Smooth muscle cell of the umbilical artery (primary cell): Measurements from ENCODE around the gene CAPN1. TPM values are rescaled to one million over a fixed set of nuclear protein-coding genes. Genes with fewer than 3 reads are reported as not detected.

Source experiments
- total RNA-seq: library from RNA; depleted of rRNA; stranded (reverse); fragments of >200 nt; gene quantifications from 2 replicates; pipeline ENCODE4 v1.2.3, GENCODE V29; 2014

Gene CAPN1
- total RNA-seq = 52.6 and 180 TPM in 2 replicates

DNA sequence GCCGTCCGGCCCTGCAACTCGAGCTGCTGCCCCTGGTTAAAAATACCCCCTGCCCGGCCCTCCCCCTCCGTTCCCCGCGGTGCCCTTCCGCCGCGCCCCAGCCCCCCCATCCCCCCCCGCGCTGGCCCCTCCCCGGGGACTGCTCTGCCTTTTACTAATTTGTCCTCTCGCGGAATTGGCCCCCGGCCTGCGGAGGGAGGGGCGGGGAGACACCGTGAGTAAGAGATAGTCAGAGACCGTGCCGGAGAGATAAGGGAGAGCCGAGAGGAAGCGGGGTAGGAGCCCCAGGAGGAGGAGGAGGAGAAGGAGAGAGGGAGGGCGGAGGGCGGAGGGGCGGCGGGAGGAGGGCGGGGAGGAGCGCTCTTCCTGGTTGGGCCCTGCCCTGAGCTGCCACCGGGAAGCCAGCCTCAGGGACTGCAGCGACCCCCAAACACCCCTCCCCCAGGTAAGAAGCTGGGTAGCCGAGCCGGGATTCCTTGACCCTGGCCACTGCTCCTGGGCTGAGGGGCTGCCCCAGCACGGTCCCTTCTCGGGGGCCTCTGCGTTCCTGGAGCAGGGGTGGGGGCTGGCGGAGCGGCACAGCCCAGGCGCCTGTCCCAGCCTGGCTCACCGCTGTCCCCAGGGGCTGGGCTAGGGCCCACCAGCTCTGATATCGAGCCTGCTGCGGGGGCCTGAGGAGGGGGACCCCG is at the start of gene CAPN1:
Gene CAPN1, plus strand, starts transcription at position 360 of the 689 bp plus-strand sequence. CDS start 774 bp downstream, outside the sequence.

DNA sequence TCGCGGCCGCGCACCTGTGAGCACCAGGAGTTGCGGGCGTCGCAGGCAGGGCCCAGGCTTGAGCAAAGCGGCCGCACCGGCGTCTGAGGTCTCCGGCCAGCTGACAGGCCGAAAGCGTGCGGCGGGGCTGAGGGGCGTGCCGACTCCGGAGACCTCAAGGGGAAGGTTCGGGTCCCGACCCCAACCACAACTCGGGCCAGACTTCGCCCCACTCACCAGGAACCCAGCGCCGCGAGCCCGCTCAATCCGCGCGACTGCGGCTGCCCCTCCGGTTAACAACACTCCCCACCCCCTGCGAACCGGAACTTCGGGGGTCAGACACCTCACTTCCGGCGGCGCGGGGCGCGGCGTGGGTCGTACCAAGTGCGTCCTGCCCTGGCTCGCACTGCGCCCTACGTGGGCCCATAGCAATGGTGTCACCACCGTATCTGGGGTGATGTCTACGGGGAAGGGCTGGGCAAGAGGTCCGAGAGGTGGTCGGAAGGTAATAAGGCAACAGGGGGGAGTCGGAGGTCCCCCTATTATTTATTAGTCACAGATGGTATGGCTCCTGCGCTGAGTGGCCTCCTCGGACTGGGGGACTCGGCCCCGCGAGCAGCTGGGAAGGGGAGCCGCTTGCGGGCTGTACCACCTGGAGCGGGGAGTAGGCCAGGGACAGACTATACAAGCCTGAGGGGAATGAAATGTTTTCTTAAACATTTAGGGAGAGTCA is 47.3 kb upstream of the CAPN1 start, which contains the start of gene SYVN1:
Gene SYVN1, minus strand, starts transcription at position 280 of the 712 bp plus-strand sequence. CDS start 918 bp downstream, outside the sequence.

DNA sequence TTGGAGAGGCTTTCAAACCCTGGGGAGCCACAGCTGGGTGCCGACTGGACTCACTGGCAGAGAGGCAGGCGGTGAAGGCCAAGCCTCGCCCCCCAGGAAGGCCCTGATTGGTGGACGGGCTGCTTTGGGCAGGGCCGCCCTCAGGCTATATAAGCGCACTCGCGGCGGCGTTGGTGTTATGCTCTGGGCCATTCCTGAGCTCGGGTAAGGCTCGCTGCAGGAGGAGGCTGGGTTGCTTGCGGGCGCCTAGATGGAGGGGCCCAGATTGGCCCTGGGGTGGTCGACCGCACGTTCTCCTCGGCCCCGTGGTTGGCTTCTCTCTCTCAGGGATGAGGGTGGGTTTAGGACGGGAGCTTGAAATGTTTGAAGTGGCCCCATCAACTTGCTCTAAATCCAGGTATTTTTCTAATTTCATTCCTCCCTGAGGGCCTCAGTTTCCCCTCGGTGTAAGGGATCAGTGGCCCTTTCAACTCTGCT is 11.6 kb upstream of the CAPN1 start, which contains the start of gene SPDYC:
Gene SPDYC, plus strand, starts transcription at position 176 of the 477 bp plus-strand sequence. CDS start 1,125 bp downstream, outside the sequence.

Other genes starting within 250 kb of the CAPN1 start
- not detected in 2 replicates for gene GPHA2, start 246.0 kb upstream of the CAPN1 start, total RNA-seq
- under 0.01 TPM in 1 of 2 replicates, not detected in the other for gene MAJIN, start 209.8 kb upstream of the CAPN1 start, total RNA-seq
- gene BATF2, start 185.0 kb upstream of the CAPN1 start, total RNA-seq = under 0.01 and 0.51 TPM in 2 replicates
- gene ARL2, start 167.8 kb upstream of the CAPN1 start, total RNA-seq = 73.7 and 76.6 TPM in 2 replicates
- 3.0 and 10.7 TPM in 2 replicates for gene SNX15, start 154.5 kb upstream of the CAPN1 start, total RNA-seq
- gene SAC3D1, start 140.7 kb upstream of the CAPN1 start, total RNA-seq = 6.9 and 7.1 TPM in 2 replicates
- 17.3 and 19.9 TPM in 2 replicates for gene NAALADL1, start 123.4 kb upstream of the CAPN1 start, total RNA-seq
- 1.8 and 6.0 TPM in 2 replicates for gene CDCA5, start 97.9 kb upstream of the CAPN1 start, total RNA-seq
- 23.5 and 33.7 TPM in 2 replicates for gene ZFPL1, start 97.7 kb upstream of the CAPN1 start, total RNA-seq
- 108 and 163 TPM in 2 replicates for gene VPS51, start 85.7 kb upstream of the CAPN1 start, total RNA-seq
- gene TM7SF2, start 70.1 kb upstream of the CAPN1 start, total RNA-seq = 12.2 and 17.0 TPM in 2 replicates
- gene ZNHIT2, start 64.2 kb upstream of the CAPN1 start, total RNA-seq = 6.5 and 7.3 TPM in 2 replicates
- gene FAU, start 59.8 kb upstream of the CAPN1 start, total RNA-seq = 104 and 213 TPM in 2 replicates
- gene MRPL49, start 59.6 kb upstream of the CAPN1 start, total RNA-seq = 44.0 and 47.2 TPM in 2 replicates
- gene SYVN1, start 47.4 kb upstream of the CAPN1 start, total RNA-seq = 25.2 and 38.0 TPM in 2 replicates
- not detected in 2 replicates for gene SPDYC, start 11.7 kb upstream of the CAPN1 start, total RNA-seq
- gene POLA2, start 80.0 kb downstream of the CAPN1 start, total RNA-seq = 1.5 and 7.9 TPM in 2 replicates
- gene CDC42EP2, start 132.9 kb downstream of the CAPN1 start, total RNA-seq = 20.8 and 23.7 TPM in 2 replicates
- gene DPF2, start 151.9 kb downstream of the CAPN1 start, total RNA-seq = 38.3 and 53.9 TPM in 2 replicates
- gene TIGD3, start 172.8 kb downstream of the CAPN1 start, total RNA-seq = 0.05 and 0.30 TPM in 2 replicates
- 1.2 and 1.5 TPM in 2 replicates for gene SLC25A45, start 200.7 kb downstream of the CAPN1 start, total RNA-seq
- gene FRMD8, start 204.7 kb downstream of the CAPN1 start, total RNA-seq = 38.9 and 46.0 TPM in 2 replicates
- 241 and 258 TPM in 2 replicates for gene NEAT1, start 240.9 kb downstream of the CAPN1 start, total RNA-seq